Jurkat, Clone E6-1 (cell line): ENCODE data around the gene RNF169.
"Not testable (repeated sequence)": the region's sequence is repeated elsewhere in the genome, so short reads cannot be mapped to it uniquely, and the experiment has no call there.

Experiments
- DNase-seq: peaks from one replicate; pipeline ENCODE4 v3.0.0-alpha.2; 2011; ENCODE audit warnings: low read depth, low spot score
- H3K4me3 ChIP-seq: 2 replicates; pipeline ENCODE4 v1.5.1; 2011; ENCODE audit warnings: mild to moderate bottlenecking, low read length, control low read depth, moderate library complexity

Gene RNF169

GRCh38 chr11:74815966-74816365, 67.3 kb downstream of the RNF169 start:
- DNase-seq, result no peak
- no peak overlapping the region for H3K4me3 ChIP-seq

DNA sequence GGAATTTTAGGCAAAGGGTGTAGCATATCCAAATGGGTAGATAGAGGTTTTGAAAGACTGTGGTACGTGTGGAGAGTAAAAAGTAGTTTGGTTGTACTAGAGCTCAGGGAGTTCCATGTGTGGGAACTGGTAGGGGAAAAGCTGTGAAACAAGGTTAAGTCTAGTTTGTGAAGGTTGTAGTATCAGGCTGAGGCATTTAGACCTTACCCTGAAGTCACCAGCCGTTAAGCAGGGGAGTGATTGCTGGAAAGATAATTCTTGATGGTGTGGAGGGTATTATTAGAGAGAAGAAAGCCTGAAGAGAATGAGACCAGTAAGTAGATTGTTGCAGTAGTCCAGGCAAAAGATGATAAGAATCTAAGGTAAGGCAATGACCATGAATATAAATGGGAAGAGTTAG, 68.0 kb downstream of the RNF169 start:
- no peak overlapping the region for H3K4me3 ChIP-seq
- no peak for DNase-seq

GRCh38 chr11:74818283-74818946, 69.8 kb downstream of the RNF169 start:
- no peak for DNase-seq
- H3K4me3 ChIP-seq, result no peak overlapping the region

DNA sequence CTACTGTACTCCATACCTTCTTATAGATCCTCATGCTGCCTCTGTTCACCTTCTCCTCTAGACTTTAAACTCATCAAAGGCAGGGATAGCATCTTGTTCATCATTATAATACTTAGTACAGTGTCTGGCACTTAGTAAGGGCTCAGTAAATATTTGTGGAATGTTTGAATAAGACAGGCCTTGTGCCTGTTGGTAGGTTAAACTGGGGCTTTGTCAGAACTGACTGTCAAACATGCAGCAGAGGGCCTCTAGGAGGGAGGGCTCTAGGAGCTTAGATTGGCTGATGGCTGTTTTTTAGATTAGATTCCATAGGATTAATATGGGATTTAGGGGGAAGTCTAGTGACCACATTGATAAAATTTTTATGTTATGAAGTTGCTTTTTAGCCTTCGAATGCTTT, 70.8 kb downstream of the RNF169 start:
- no peak for DNase-seq
- H3K4me3 ChIP-seq, result no peak overlapping the region

GRCh38 chr11:74820763-74821162, 72.1 kb downstream of the RNF169 start:
- no peak for DNase-seq
- H3K4me3 ChIP-seq, result no peak overlapping the region

DNA sequence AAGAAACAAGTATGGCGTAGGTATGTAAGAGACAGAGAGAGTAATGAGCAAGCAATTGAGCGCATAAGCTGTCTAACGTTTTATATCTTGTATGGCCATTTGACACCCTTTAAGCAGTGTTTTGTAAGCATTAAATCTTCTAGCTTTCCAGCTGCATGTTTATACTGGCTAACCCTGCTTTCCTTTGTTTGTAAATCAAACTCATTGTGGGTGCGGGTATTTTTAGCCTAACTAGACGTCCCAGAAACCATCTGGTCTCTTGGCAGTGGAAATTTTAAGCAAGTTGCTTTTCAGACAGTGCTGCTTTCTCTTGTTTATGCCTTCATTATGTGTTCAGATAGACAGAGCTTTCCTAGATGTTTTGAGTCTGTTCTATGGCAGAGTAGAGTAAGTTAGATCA, 73.5 kb downstream of the RNF169 start:
- no peak overlapping the region for H3K4me3 ChIP-seq
- DNase-seq, result no peak

GRCh38 chr11:74824285-74824982, 75.8 kb downstream of the RNF169 start:
- no peak overlapping the region for H3K4me3 ChIP-seq
- no peak for DNase-seq

- not testable (repeated sequence) for DNase-seq, H3K4me3 ChIP-seq
Measured at GRCh38 chr11:74825596-74825995, 76.9 kb downstream of the RNF169 start.

DNA sequence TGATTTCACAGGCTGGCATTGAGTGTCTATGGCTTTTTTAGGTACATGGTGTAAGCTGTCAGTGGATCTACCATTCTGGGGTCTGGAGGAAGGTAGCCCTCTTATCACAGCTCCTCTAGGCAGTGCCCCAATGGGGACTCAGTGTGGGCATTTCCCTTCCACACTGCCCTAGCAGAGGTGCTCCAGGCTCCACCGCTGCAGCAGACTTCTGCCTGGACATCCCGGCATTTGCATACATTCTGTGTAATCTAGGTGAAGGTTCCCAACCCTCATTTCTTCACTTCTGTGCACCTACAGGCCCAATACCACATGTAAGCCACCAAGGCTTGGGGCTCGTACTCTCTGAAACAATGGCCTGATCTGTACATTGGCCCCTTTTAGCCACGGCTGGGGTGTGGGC, 78.3 kb downstream of the RNF169 start:
- H3K4me3 ChIP-seq, result no peak overlapping the region
- DNase-seq, result no peak

DNA sequence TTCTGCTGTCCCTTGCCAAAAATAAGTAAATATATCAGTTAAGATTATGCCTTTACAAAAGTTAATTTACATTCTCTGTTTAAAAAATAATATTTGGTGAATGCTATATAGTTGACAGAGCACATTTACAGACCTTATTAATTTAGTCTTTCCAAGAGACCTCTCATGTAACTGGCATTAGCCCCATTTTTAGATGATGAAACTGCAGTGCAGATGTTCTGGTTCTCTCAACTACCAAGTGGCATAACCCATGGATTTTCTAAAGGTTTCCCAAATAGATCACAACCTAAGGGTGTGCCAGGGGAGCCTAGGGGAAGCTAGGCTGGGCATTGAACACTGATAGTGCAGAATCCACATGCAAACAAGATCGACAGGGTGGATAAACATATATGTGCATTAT, 88.5 kb downstream of the RNF169 start:
- no peak overlapping the region for H3K4me3 ChIP-seq
- DNase-seq, result no peak

- no peak overlapping the region for H3K4me3 ChIP-seq
- DNase-seq, result no peak
Measured at GRCh38 chr11:74838188-74838587, 89.5 kb downstream of the RNF169 start.

DNA sequence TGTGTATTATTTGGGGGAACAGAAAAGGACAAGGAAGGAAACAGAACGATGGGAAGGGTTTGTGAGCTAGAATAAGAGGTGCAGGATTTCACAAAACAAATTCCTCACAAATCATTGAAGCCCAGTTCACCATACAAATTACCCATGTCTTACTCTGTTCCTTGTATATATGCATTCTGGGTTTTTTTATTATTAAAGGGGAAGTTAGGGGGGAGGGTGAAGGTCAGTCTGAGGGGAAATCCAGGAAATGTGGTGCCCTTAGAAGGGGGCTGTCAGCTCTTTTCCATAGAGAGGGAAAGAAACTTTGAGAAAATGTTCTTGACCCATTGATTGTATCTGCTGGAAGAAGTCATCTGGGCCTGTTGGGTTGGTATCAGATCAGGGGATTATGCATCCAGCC, 90.8 kb downstream of the RNF169 start:
- no peak overlapping the region for H3K4me3 ChIP-seq
- DNase-seq, result no peak

- H3K4me3 ChIP-seq, result no peak overlapping the region
- no peak for DNase-seq
Measured at GRCh38 chr11:74839971-74840370, 91.3 kb downstream of the RNF169 start.

DNA sequence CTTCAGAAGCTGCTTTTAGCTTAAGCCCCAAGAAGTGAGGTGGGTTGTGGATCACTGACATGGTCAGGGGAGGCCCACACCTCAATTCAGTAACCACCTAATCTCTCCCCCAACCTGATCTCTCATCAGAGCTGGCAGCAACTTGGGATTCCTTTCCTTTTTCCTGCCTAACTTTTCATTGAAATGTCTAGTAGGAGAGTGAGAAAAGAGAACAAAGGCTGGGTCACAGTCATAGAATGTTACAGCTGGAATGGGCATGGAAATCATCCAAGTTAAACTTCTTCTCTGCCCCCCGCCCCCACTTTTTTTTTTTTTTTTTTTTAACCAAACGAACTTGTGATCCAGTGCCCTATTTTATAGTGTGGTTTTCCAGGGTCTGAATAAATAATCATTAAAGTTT, 91.8 kb downstream of the RNF169 start:
- DNase-seq, result no peak
- H3K4me3 ChIP-seq, result no peak overlapping the region

DNA sequence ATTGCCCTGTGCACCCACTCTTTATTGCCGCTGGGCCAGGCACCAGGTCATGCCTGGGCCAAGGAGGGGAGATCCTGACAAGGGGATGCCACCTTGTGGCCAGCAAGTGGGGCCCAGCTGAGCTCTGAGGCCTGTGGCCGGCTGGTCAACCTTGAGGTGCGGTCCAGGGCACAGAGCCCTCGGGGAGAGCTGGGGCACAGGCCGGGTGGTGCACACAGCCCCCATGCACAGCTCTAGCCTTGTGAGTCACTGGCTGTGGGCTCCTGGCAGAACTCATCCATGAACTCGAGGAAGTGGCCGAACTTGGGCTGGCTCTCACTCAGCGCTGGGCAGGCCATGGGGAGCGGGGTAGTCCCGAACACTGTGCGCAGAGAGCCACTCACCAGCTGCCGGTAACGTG, 94.3 kb downstream of the RNF169 start:
- DNase-seq, result no peak

GRCh38 chr11:74844072-74844471, 95.4 kb downstream of the RNF169 start:
- no peak for DNase-seq
- no peak overlapping the region for H3K4me3 ChIP-seq

More for the DNA sequence above, 94.3 kb downstream of the RNF169 start:
- no peak overlapping the region for H3K4me3 ChIP-seq

- no peak overlapping the region for H3K4me3 ChIP-seq
Measured at GRCh38 chr11:74844865-74845264, 96.2 kb downstream of the RNF169 start.

DNA sequence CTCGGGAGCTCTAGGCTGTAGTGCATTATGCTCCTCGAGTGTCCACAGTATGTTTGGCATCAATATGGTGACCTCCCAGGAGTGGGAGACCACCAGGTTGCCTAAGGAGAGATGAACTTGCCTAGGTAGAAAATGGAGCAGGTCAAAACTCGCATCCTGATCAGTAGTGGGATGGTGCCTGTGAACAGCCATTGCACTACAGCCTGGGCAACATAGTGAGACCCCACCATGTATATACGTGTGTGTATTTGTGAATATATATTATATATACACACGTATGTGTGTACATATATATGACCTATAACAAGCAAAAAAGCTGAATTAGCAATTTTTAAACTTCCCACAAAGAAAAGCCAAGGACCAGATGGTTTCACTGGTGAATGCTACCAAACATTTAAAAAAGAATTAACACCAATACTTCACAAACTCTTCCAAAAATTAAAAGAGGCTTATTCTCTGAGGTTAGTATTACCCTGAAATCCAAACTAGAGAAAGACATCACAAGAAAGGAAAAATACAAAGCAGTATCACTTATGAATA, 97.4 kb downstream of the RNF169 start:
- H3K4me3 ChIP-seq, result no peak overlapping the region
- DNase-seq, result no peak

More at GRCh38 chr11:74844865-74845264, 96.2 kb downstream of the RNF169 start:
- no peak for DNase-seq

- no peak for DNase-seq
- no peak overlapping the region for H3K4me3 ChIP-seq
Measured at GRCh38 chr11:74846770-74847169, 98.1 kb downstream of the RNF169 start.

DNA sequence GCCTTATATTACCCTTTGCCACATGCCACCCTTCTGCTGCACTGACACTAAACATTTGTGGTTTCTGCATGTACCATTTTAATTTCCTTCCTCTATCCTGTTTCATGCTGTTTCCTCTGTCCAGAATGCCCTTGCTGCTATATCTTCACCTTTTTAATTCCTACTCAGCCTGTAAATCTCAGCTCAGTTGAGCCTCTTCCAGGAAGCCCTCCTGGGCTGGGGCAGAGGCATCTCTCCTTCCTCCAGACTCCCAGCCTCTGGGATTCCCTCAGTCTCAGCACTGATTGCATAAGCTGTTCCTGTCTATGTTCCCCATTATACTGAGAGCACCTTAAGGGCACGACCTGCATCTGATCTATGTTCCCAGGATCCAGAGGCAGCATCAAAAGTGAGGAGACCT, 98.7 kb downstream of the RNF169 start:
- no peak for DNase-seq
- no peak overlapping the region for H3K4me3 ChIP-seq

DNA sequence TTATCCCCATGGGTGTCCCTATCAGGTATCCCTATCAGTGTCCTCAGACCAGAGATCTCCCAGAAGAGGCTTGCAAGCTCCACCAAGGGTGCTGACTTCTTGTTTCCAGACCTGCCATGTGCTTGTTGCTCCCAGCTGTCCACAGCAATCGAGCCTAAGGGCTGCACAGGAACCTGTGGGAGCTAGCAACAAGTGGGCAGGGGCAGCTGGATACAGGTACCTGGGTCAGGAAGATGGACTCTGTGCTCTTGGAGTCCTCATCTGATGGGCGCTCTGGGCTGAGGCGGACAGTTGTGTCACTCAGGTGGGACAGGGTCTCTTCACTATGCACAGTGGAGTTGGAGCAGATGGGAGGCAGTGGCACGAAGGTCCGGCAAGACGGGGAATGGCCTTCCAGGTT, 99.2 kb downstream of the RNF169 start:
- H3K4me3 ChIP-seq, result no peak overlapping the region
- no peak for DNase-seq
